ENCODE data around the gene GPR183.
A peak's percentile ranks its signal among the peaks of the same experiment; 100 is the strongest.

Gene GPR183

DNA sequence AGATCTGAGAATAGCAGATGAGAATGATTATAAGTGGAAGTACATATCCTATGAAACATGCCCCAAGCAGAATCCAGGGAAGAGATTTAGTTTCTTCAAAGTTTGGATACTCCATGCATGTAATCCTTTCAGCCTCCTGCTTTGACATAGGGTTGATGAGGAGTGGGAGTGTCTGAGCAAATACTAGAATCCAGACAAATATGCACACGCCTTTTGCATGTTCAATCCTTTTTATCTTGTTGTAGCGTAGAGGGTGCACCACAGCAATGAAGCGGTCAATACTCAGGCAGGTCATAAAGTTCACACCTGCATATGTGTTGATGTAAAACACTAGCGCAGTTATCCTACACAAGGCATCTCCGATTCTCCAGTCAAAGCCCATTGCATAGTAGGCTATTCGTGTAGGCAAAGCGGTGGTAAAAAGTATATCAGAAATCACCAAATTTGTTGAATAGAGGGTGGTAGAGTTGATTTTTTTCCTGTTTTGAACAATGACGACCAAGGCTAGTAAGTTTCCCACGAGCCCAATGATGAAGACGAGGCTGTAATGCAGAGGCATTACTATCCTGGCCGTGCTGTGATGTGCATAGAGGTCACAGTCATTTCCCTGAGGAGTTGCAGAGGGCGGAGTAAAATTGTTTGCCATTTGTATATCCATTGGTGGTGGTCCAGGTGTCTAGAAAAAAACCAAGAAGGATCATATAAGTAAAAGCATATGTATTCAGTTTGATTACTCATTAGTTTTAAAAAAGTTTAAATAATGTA lies 11.5 kb downstream of the GPR183 start:
- no peaks in the 10 kb centered on the region for H3K27me3 Mint-ChIP-seq
- H3K36me3 Mint-ChIP-seq (ENCODE audit: insufficient read depth), result peaks cover 70% of the 10 kb centered on the region
- no peak for DNase-seq (ENCODE audit: low spot score in 2 of 2)
- peak overlapping the region; percentile 70 for H3K4me3 Mint-ChIP-seq
- H3K27ac Mint-ChIP-seq (ENCODE audit: low read depth), result peak overlapping the region; percentile 99
- peaks cover 84% of the 10 kb centered on the region for H3K4me1 Mint-ChIP-seq
- no peak for ATAC-seq (replicated peaks; ENCODE audit: extremely low read depth, poor library complexity, severe bottlenecking)
- no peaks in the 10 kb centered on the region for H3K9me3 Mint-ChIP-seq

DNA sequence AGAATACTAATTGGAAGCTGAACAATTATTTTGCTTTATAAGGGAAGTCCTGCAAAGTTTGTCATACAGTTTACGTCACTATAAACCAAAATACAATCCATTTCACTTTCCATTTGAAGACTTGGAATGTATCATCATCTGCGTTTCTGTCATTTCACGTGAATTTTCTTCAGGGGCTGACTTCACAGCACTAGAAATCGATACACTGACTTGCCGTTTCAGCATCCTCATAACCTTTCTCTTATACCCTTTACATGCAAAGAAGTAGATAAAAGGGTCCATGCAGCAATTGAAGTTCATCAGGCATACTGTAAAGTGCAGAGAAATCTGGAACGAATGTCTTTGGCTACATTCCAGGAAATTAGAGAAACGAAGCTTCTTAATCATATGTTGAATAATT lies 12.2 kb downstream of the GPR183 start:
- H3K27ac Mint-ChIP-seq (ENCODE audit: low read depth), result peak overlapping the region; percentile 99
- peaks cover 84% of the 10 kb centered on the region for H3K4me1 Mint-ChIP-seq
- ATAC-seq (replicated peaks; ENCODE audit: extremely low read depth, poor library complexity, severe bottlenecking) (no peak), DNase-seq (ENCODE audit: low spot score in 2 of 2) (no peak)
- H3K4me3 Mint-ChIP-seq, result peak overlapping the region; percentile 70
- no peaks in the 10 kb centered on the region for H3K27me3 Mint-ChIP-seq
- H3K9me3 Mint-ChIP-seq, result no peaks in the 10 kb centered on the region
- peaks cover 72% of the 10 kb centered on the region for H3K36me3 Mint-ChIP-seq (ENCODE audit: insufficient read depth)

DNA sequence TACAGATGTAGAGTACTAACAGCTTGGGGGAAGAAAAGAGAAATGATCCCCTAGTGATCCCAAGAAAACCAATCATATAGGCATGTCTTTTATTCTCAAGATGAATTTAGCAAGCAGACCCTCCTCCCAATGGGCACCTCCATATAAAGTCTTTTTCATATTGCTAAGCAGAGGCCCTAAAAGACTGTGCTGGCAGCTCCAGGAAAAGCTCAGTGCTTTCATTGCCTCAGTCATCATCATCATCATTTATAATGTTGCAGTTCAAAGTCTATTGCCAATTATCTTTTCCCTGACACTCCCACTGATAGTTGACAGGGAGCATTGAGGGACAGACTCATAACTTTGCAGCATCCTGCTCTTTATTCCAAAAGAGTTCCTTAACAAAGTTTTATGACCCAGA lies 13.0 kb downstream of the GPR183 start:
- Mint-ChIP-seq H3K27me3 (no peaks in the 10 kb centered on the region), H3K27ac (ENCODE audit: low read depth) (peak overlapping the region; percentile 97), H3K36me3 (ENCODE audit: insufficient read depth) (peaks cover 73% of the 10 kb centered on the region), H3K4me1 (peaks cover 84% of the 10 kb centered on the region), H3K4me3 (no peak overlapping the region), H3K9me3 (no peaks in the 10 kb centered on the region)
- DNase-seq (ENCODE audit: low spot score in 2 of 2) (no peak), ATAC-seq (replicated peaks; ENCODE audit: extremely low read depth, poor library complexity, severe bottlenecking) (no peak)

DNA sequence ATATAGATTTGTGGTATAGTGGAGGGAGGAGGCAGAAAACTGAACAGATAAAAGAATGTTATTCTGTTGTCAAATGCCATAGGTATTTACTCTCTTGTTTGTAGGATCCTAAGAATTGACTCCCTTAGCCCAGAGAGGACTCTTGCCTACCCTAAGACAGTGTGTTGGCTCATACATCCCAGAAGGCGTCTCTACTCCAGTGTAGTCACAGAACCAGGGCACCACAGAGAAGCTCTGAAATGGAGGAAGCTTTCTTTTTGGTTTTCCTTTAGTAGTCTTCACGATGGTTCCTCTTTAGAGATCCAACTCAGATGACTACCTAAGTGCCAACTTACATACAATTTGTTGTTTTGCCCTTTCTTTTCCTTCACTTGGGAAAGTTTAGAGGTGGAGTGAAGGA lies 14.0 kb downstream of the GPR183 start:
- H3K9me3 Mint-ChIP-seq, result no peaks in the 10 kb centered on the region
- ATAC-seq (replicated peaks; ENCODE audit: extremely low read depth, poor library complexity, severe bottlenecking) (no peak), DNase-seq (ENCODE audit: low spot score in 2 of 2) (no peak)
- H3K4me1 Mint-ChIP-seq, result peaks cover 84% of the 10 kb centered on the region
- H3K27me3 Mint-ChIP-seq, result no peaks in the 10 kb centered on the region
- H3K27ac Mint-ChIP-seq (ENCODE audit: low read depth), result peak overlapping the region; percentile 97
- H3K4me3 Mint-ChIP-seq, result peak overlapping the region; percentile 17
- H3K36me3 Mint-ChIP-seq (ENCODE audit: insufficient read depth), result peaks cover 68% of the 10 kb centered on the region

DNA sequence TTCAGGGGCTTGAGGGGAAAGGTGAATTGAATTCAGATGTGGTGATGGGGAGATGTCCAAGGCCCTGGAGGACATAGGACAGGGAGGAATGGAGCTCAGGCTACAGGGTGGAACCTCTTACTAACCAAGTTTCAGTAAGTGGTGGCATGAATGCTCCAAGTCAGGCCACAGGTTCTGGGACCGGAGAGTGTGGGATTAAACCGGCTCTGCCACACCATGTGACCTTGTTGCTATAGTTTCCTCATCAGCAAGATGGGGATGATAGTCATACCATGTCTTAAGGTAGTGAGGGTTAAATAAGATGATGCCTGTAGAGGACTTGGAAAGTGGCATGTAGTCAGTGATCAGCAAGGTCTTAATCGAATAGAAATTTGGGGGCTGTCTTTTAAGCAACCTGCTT lies 16.3 kb downstream of the GPR183 start:
- H3K4me1 Mint-ChIP-seq, result peaks cover 86% of the 10 kb centered on the region
- peaks cover 52% of the 10 kb centered on the region for H3K36me3 Mint-ChIP-seq (ENCODE audit: insufficient read depth)
- no peaks in the 10 kb centered on the region for H3K9me3 Mint-ChIP-seq
- ATAC-seq (replicated peaks; ENCODE audit: extremely low read depth, poor library complexity, severe bottlenecking) (no peak), DNase-seq (ENCODE audit: low spot score in 2 of 2) (no peak)
- H3K4me3 Mint-ChIP-seq, result peak overlapping the region; percentile 7
- H3K27me3 Mint-ChIP-seq, result no peaks in the 10 kb centered on the region
- peak overlapping the region; percentile 97 for H3K27ac Mint-ChIP-seq (ENCODE audit: low read depth)

DNA sequence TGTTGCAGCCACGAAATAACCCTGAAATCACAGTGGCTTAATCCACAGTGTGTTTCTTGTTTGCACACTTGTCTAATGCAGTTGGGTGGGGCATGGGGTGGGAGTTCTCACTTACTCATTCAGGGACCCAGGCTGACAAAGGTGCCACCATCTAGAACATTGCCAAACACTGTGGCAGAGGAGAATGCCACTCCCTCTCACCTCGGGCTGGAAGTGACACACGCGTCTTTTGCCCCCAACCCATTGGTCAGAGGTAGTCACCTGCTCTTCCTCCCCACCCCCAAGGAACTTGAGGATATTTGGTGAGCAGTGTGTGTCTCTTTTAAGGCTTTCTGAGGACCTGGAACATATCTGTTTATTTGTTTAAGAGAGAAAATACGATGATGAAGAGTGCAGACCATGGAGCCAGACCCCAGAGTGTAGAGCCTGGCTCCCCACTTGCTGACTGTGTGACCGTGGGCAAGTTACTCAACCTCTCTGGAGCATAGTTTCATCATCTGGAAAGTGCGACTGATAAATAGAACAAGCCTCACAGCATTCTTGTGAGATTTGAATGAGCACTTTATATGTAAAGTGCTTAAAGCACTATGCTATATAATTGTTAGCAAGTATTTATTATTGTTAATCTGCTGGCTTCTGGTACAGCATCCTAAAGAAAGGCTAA lies 17.4 kb downstream of the GPR183 start:
- peaks cover 41% of the 10 kb centered on the region for H3K36me3 Mint-ChIP-seq (ENCODE audit: insufficient read depth)
- no peaks in the 10 kb centered on the region for H3K9me3 Mint-ChIP-seq
- H3K27me3 Mint-ChIP-seq, result no peaks in the 10 kb centered on the region
- peak overlapping the region; percentile 45 for H3K4me3 Mint-ChIP-seq
- DNase-seq (ENCODE audit: low spot score in 2 of 2) (peak in 1 of 2 donors; percentile 75), ATAC-seq (replicated peaks; ENCODE audit: extremely low read depth, poor library complexity, severe bottlenecking) (peak; percentile 96)
- peak overlapping the region; percentile 97 for H3K27ac Mint-ChIP-seq (ENCODE audit: low read depth)
- H3K4me1 Mint-ChIP-seq, result peaks cover 86% of the 10 kb centered on the region

DNA sequence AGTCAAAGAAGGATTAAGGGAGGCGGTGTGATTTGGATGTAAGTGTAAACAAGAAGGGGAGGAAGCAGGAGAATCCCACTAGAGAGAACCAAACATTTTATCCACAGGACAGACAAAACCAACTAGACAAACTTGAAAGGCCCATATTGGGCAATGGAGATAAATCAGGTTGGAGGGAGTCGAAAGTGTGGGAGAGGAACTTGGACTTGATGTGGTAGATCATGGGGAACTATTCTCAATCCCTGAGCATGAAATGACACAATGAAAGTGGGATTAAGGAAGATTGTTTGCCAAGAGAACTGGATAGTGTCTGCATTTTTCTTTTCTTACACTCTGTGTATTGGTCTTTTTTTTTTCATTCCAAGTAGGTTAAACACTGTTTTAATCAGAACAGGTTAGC lies 17.9 kb downstream of the GPR183 start:
- Mint-ChIP-seq H3K27ac (ENCODE audit: low read depth) (peak overlapping the region; percentile 97), H3K36me3 (ENCODE audit: insufficient read depth) (peaks cover 42% of the 10 kb centered on the region), H3K27me3 (no peaks in the 10 kb centered on the region), H3K4me3 (peak overlapping the region; percentile 45), H3K4me1 (peaks cover 89% of the 10 kb centered on the region), H3K9me3 (no peaks in the 10 kb centered on the region)
- DNase-seq (ENCODE audit: low spot score in 2 of 2) (no peak), ATAC-seq (replicated peaks; ENCODE audit: extremely low read depth, poor library complexity, severe bottlenecking) (no peak)

DNA sequence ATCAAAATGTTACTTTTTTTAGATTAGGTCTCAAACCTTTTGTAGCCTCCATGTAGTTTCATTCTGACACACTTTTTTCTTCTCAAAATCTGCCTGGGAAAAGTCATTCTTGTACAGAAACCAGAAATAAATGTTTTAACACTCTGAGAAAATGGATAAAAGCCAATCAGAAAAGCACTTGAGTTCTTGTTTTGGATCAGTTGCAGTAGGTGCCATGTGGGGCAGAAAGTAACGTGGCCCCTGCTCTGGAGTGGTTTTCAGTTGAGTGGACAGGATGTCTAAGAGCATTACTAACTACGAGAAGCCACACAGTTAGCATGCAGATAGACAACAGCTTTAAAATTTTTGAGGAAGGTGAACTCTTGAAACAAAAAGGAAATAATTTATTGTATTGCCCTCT lies 19.1 kb downstream of the GPR183 start:
- Mint-ChIP-seq H3K4me1 (peaks cover 82% of the 10 kb centered on the region), H3K9me3 (no peaks in the 10 kb centered on the region), H3K27me3 (no peaks in the 10 kb centered on the region), H3K27ac (ENCODE audit: low read depth) (peak overlapping the region; percentile 97), H3K4me3 (peak overlapping the region; percentile 40), H3K36me3 (ENCODE audit: insufficient read depth) (peaks cover 32% of the 10 kb centered on the region)
- ATAC-seq (replicated peaks; ENCODE audit: extremely low read depth, poor library complexity, severe bottlenecking) (no peak), DNase-seq (ENCODE audit: low spot score in 2 of 2) (no peak)

DNA sequence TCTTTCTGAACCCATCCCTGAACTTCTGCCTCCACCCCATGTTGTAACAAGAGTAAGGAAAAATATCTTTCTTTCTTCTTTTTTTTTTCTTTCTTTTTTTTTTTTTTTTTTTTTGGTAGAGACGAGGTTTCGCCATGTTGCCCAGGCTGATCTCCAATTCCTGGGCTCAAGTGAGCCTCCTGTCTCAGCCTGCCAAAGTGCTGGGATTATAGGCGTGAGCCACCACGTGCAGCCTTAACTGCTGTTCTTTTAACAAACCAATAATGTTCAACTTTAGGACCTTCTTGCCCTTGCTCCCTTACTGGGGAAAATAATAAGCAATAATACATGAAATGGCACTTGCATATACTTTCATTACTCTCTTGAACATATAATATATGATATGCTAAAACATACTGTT lies 19.6 kb downstream of the GPR183 start:
- H3K4me1 Mint-ChIP-seq, result peaks cover 82% of the 10 kb centered on the region
- no peak for DNase-seq (ENCODE audit: low spot score in 2 of 2)
- H3K9me3 Mint-ChIP-seq, result no peaks in the 10 kb centered on the region
- peak overlapping the region; percentile 97 for H3K27ac Mint-ChIP-seq (ENCODE audit: low read depth)
- H3K27me3 Mint-ChIP-seq, result no peaks in the 10 kb centered on the region
- H3K4me3 Mint-ChIP-seq, result peak overlapping the region; percentile 25
- H3K36me3 Mint-ChIP-seq (ENCODE audit: insufficient read depth), result peaks cover 30% of the 10 kb centered on the region
- no peak for ATAC-seq (replicated peaks; ENCODE audit: extremely low read depth, poor library complexity, severe bottlenecking)

DNA sequence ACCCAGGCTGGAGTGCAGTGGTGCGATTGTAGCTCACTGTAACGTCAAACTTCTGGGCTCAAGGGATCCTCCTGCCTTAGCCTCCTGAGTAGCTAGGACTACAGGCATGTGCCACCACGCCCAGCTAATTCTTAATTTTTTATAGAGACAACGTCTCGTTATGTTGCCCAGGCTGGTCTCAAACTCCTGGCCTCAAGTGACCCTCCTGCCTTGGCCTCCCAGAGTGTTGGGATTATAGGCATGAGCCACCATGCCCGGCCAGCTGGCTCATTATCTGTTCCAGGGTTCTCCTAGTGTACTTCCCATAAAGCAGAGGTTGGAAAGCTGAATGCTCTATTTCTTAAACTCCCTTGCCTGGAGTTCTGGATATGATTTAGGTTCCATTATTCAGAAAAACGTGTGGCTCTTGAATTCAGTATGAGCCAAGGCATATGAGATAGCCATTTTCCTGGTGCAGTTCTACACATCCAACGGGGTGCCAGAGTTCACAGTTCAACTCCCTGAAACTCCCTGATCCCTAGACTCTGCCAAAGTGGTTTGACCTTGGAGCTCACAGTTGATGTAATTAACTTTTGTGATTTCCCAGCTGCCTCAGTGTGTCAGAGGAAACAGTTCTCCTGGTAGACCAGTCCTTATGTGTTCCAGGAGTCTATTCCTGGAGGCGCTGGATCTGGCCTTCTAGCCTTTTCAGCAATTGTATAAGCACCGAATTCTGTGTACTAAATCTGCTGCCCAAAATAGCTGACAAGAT lies 21.6 kb downstream of the GPR183 start:
- ATAC-seq (replicated peaks; ENCODE audit: extremely low read depth, poor library complexity, severe bottlenecking) (no peak), DNase-seq (ENCODE audit: low spot score in 2 of 2) (no peak)
- Mint-ChIP-seq H3K36me3 (ENCODE audit: insufficient read depth) (peaks cover 23% of the 10 kb centered on the region), H3K9me3 (no peaks in the 10 kb centered on the region), H3K27me3 (no peaks in the 10 kb centered on the region), H3K4me1 (peaks cover 88% of the 10 kb centered on the region), H3K27ac (ENCODE audit: low read depth) (peak overlapping the region; percentile 97), H3K4me3 (no peak overlapping the region)

DNA sequence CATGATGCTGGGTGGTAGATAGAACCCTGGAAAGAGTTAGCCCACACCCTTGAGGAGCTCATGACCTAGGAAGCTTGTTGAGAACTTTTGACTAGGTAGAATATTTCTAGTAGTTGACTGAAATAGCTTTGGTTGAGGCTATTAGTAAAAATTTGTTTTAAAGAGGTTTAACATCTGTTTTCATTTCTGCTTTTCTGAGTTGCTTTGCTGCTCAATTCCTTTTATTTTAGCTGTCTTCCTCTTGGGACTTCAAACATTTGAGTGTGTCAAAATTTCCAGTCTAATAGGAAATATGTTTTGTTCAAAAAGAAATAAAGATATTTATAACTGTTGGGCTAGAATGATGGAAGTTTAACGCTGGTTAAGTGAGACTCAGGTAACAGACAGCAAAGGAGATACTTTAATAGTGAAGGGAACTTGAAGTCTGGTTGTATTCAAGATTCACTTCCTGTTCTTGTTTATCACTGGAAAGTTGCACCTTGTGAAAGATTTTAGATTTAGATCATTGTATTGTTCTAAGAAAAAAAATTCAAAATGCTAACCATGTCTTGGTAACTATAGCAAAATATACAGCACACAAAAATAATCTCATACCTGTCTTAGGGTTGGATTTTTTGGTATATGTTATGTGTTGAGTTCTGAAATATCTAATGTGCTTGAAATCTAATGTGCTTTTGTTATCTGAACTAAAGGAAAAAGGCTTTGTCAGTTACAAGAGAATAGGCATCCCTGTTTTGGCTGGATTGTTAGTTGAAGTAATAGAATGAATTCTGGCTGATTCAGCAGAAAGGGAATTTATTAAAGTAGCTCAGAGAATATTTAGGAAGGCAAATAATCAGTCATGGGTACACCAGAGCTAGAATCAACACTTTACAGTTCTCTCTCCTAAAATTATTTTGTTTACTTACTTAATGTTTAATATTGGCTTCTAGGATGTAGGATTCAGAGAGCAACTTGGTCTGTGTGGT lies 24.7 kb downstream of the GPR183 start:
- Mint-ChIP-seq H3K27me3 (no peaks in the 10 kb centered on the region), H3K27ac (ENCODE audit: low read depth) (peak overlapping the region; percentile 96), H3K4me1 (peaks cover 87% of the 10 kb centered on the region), H3K36me3 (ENCODE audit: insufficient read depth) (peaks cover 24% of the 10 kb centered on the region), H3K9me3 (no peaks in the 10 kb centered on the region), H3K4me3 (peak overlapping the region; percentile 61)
- DNase-seq (ENCODE audit: low spot score in 2 of 2) (no peak), ATAC-seq (replicated peaks; ENCODE audit: extremely low read depth, poor library complexity, severe bottlenecking) (peak; percentile 71)

DNA sequence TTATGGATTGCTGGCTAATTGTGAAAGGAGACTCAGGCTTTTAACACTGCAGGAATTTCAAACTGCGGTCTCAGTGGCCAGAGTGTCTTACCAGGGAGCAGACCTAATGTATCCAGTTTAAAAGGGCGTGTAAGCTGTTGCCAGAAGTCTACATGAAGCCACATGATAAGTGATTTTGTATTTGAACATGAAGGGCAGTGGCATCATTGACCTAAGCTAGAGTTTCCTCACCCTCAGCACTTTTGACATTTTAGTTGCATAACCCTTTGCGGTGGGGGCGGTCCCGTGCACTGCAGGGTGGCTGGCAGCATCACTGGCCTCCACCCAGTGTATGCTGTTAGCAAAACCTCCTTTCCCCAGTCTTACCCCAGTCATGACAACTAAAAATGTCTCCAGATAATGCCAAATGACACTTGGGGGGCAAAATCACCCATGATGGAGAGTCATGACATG lies 25.4 kb downstream of the GPR183 start:
- ATAC-seq (replicated peaks; ENCODE audit: extremely low read depth, poor library complexity, severe bottlenecking) (peak; percentile 78), DNase-seq (ENCODE audit: low spot score in 2 of 2) (peak; percentile 33 to 54)
- Mint-ChIP-seq H3K9me3 (no peaks in the 10 kb centered on the region), H3K4me1 (peaks cover 87% of the 10 kb centered on the region), H3K27me3 (no peaks in the 10 kb centered on the region), H3K4me3 (peak overlapping the region; percentile 20), H3K27ac (ENCODE audit: low read depth) (peak overlapping the region; percentile 96), H3K36me3 (ENCODE audit: insufficient read depth) (peaks cover 25% of the 10 kb centered on the region)
